DMS 273 (cell line): ENCODE data around the gene DCAF8L2.
"Not testable (repeated sequence)": the region's sequence is repeated elsewhere in the genome, so short reads cannot be mapped to it uniquely, and the experiment has no call there.

Source experiments
- DNase-seq: peaks from one replicate; lab custom pipeline; 2025; ENCODE audit not compliant: unreplicated experiment; lab: John Stamatoyannopoulos, UW

DCAF8L2 gene

DNA sequence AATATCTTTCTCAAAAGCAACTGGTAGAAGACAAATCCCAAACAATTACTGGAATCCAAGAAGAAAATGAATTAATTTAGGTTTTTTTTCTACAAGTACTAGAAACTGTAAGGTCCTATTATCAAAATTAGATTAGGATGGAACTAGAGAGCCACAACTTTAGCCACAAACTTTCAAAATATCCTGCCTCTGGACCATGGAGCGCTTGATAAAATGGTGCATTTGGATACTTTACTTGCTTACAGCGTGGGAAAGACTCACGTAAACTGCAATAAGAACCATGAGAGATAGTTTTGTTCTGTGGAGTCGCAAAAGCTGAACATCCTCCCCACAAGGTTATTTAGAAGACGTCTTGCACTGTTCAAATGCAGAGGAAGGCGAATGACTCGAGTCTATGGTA, at the start of gene DCAF8L2:
DCAF8L2 (plus strand) TSS at position 301 of the 400 bp plus-strand sequence. CDS start 156,552 bp downstream, outside the sequence.
- DNase-seq = no peak

DNA sequence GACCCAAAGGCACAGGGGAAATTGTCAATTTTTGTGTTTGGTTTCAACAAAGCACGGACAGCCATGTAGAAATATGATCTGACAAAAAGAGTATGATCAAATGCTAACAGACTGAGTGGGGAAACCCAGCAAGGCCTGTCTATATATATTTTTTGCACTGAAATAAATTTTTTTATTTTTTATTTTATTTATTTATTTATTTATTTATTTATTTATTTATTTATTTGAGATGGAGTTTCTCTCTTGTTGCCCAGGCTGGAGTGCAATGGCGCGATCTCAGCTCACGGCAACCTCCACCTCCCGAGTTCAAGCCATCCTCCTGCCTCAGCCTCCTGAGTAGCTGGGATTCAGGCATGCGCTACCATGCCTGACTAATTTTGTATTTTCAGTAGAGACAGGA, 49.0 kb upstream of the DCAF8L2 start:
- not testable (repeated sequence) for DNase-seq

DNA sequence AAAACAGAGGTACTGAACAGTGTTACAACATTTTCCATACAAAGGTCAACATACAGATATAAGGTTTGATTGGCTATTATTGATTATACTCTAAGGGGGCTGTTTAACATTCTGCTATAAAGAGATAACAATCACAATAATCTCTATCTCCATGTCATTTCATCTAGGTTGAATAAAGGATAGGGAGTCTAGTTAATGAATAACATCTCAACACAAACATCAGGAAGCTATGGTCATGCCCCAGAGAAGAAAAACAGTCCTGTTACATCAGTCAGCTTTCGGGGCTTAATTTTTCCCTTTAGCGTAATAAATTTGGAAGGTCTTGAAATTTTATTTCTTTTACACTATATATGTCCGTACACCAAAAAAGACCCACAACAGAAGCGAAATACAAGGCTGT, 41.5 kb upstream of the DCAF8L2 start:
- no peak for DNase-seq

DNA sequence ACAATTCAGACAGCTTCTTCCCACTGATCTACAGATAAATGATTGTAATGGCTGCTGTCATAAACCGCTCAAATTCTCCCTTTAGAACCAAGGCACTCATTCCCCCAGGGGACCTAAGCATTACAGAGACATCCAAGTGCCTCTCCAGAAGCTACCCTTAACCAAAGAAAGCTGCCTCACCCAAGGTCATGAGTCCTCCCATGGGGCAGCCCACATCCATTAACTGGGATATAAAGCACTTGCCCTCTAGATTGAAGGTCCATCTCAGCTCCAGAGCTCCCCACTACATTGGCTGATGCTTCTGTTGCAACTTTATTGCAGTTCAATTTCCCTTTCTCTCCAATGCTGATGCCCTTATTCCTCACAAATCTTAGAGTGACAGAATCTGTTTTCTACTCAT, 40.5 kb upstream of the DCAF8L2 start:
- DNase-seq = no peak

DNA sequence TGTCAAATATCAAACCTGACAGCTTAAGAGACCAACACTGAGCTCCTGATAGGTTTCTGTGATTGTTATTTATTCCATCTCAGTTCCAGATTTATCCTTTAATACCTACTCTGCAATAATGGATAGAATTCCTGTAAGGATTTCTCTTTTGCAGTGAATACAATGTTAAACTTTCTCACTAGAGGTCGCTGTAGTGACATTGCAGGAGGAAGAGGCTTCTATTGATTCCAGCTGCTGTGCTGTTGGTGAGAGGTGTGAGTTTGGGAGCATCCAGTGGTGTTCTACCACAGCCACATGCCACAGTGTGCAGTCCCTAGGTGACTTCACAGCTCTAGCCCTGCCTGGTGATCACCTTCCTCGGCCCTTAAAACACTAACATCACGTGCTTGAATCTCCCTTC, 34.6 kb upstream of the DCAF8L2 start:
- DNase-seq = peak; percentile 56

DNA sequence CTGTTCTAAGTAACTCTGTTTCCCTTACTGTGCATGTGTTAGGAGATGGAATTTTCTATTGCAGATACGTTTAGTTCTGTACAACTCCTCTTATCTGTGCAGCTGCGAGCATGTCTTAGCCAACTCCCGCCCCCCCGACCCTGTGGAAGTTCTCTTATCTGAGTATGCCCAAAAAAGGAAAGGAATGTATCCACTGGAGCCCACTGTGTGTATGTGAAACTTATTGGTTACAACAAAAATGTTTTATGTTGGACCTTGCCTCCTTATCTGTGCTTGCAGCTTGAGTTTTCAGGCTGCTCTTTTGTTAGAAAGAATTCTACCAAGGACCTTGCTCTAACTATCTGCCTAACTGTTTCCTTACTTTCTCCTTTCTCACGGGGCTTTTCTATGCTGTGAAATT, 24.2 kb upstream of the DCAF8L2 start:
- DNase-seq = no peak

DNA sequence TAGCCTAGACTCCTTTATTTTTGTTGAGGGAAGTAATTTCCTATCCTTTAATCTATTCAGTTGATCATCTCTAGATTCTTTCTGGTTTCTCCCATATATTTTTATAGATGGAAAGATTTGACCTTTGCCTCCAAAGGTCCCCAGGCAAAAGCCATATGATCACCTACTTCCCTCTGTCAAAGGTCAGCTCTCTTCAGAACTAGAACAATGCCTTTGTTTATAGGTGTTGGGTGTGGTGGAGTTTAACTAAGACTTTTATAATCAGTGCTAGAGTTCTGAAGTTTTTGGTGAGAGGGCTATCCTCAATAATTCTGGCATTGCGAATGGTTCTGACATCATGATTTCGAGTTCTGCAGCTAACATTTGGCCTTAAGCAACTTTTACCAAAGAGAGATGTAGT, 19.0 kb upstream of the DCAF8L2 start:
- DNase-seq = no peak

DNA sequence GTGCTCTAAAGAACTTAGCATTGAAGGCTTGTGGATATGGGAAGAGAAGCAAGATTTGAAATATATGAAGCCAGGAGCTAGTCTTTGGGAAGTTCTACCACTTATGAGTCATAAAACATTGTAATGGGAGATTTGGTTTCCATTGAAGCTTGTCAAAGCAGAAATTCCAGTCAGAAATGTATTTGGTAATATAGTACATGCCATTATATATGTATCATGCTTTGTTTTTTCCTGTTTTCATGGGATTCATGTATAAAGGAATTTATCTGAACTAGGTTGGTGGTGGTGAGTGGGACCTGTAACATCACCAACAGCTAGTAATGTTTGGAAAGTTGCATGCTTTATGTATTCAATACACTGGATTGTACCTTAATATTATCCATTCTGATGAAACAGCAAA, 14.6 kb upstream of the DCAF8L2 start:
- DNase-seq = no peak

DNA sequence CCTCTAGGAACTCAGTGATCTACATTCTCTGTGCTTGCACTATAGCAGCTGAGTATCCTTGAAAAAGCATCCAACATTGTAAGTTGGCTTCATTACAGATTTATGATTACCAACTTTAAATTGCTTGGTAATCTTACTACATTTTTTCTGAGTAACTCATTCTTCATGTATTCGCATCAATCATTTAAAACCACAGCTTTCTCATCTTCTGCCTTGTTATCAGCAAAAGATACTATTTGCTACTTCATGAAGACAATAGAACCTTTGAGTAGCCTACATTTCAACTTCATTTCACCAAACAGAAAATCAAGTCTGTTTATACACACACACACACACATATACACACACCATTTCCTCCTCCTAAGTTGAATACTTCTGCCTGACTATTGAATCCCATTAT, 6.2 kb upstream of the DCAF8L2 start:
- no peak for DNase-seq

DNA sequence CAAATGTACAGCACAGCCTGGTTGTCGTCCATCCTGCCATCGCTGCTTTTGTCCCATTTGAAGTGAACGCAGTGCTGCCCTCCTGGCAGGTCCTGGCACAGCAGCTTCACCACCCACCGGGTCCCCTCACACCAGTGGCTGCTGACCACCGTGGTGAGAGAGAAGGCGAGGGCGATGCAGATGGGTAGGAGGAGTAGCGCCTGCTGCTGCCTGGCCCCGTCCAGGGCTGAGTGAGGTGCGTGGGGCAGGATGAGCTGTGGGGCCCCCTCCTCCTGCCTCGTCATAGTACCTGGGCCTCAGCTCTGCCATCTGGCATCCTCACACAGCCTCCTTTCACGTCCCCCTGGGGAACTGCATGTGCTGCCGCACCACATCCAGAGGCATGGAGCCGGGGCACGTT, 1.8 kb downstream of the DCAF8L2 start:
- DNase-seq = peak; percentile 0

DNA sequence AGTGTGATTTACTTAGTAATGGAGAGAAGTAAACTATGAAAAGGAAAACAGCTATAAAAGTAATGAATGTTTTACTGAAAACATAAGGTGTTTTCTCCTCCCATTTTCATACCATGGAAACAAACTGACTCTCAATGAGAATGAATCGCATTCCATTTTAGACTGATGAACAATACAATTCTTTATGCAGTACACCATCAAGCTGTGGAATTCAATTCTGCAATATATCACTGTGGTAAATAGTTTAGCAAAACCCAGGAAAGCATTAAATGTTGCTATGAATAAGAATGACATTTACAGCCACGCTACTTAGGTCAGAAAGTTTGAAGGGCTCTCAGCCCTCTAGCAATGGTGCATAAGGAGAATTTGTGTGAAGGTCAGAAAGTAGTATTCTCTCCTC, 7.4 kb downstream of the DCAF8L2 start:
- DNase-seq = no peak

DNA sequence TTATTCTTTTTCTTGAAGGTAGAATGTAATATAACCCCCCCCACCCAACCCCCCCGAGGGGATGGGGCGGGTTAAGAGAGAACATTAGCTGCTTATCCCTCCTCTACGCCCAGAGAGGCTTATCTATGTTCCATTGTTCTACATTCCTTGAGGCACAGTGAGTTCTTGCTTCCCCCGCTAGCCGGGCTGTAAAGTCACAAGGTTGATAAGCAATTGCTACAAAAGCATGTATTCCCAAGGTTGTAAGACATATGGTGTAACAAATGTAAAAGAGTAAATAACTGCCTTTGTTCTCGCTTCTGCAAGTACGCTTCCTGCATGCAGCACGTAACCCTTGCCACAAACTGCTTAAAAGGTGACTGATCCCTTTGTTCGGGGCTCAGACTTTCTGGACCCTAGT, 8.2 kb downstream of the DCAF8L2 start:
- DNase-seq = no peak

DNA sequence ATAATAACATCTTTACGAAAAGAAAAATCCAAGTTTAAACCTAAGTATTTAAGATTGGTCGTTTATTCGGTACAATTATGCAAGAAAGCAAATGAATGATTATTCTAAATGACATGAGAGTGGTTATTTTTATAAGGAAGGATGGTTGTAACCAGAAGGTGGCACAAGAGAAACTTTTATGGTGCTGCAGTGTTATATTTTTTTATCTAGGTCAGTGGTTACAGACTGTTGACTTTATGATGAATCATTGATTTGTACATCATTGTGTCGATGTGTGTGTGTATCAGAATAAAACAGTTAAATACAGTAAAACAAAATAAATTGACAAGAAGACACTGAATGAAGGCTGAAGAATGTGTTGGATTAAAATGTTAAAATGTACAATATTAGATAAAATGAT, 9.8 kb downstream of the DCAF8L2 start:
- DNase-seq = no peak

DNA sequence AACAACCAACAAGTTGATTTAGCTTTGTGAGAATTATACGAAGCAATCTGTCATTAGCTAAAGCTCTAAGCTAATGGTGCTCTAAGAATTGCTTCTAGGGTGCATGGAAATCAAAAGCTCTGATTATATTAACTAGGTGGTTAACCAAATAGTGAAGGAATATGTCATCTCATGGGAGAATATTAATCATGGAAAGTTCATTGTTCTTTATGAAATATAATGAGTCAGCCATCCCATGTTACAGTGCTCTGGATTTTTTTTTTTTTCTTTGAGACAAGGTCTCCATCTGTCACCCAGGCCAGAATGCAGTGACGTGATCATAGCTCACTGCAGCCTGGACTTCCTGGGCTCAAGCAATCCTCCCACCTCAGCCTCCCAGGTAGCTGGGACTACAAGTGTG, 10.5 kb downstream of the DCAF8L2 start:
- peak; percentile 0 for DNase-seq

DNA sequence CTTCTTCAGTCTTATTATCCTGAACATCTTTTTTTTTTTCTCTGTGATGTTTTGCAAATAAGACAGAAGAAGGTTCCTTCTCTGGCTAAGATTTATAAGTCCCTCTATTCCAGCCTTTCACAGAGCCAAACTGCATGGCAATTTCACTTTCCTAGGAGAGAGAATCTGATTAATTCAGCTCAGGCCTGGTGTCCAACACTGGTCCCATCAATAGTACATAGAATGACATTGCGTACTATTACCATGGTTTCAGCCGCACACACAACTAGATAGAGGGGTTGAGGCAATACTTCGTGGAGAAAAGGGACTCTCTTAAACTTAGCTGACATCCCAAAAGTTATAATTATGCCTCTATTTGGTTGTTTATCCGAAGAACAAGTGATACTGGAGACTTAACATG, 18.5 kb downstream of the DCAF8L2 start:
- DNase-seq = no peak

DNA sequence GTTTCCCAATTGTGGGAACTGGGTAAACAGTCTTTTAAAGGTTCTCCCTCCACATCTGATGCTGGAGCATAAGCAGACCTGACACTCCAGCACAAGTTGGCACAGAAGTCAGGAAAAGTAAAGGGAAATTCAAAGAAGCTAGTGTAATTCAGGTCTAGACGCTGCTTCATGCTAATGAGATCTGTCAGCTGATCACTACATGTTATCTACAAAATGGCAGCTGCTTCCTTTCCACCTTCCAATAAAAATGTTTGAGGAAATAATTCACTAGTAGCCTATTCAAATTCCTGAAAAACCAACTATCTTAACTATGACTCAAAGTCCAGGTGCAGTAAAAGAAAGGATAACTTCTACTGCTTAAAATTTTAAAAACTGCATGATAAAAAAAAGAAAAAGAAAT, 29.3 kb downstream of the DCAF8L2 start:
- no peak for DNase-seq

DNA sequence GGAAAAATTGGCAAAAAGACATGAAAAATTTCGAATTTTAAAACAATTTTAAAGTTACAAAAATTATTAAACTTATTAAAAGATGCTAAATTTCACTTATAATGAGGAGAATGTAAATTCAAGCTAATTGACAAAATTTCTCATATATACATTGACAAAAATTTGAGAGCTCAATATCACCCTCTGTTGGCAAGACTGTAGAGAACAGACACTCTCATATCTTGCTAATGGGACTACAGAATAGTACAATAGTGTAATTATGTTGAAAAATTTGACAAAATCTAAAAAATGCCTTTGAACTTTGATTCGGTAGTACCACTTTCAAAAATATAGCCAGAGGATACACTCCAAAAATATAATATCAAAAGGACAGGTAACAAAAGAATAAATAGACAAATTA, 29.8 kb downstream of the DCAF8L2 start:
- peak; percentile 39 for DNase-seq

DNA sequence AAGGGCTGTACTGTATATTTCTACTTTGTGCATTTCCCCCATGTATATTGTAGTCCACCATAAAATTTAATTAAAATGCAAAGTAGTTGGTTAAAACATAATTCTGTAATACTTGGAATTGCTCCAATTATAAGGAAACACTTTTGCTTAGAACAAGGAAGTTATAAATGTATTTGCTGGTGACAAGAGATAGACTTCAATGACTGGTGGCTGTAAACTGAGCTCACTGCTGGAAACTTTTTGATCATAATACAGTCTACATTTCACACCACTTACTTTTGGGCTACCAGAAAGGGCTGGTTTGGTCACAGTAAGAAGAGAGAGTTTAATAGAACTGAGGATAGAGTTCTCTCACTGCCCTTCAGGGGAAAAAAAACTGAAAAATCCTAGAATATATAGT, 32.7 kb downstream of the DCAF8L2 start:
- no peak for DNase-seq

DNA sequence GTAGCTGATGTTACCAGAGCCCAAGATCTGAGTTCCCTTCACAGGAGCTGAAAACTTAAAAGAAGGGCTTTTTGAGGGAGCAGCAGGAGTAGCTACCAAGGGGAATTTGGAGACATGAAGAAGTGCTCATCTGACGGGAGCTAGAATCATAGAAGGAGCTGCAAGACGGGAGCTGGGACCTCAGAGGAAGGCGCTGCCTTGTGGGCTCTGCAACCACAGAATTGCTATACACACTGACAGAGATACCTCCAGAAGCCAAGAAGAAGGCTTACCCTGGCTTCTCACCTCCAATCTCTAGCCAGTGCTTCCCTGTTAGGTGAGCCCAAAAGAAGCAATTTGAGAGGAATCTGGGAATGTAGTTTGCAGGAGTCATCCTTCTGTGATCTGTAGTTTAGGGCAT, 35.9 kb downstream of the DCAF8L2 start:
- DNase-seq = no peak

DNA sequence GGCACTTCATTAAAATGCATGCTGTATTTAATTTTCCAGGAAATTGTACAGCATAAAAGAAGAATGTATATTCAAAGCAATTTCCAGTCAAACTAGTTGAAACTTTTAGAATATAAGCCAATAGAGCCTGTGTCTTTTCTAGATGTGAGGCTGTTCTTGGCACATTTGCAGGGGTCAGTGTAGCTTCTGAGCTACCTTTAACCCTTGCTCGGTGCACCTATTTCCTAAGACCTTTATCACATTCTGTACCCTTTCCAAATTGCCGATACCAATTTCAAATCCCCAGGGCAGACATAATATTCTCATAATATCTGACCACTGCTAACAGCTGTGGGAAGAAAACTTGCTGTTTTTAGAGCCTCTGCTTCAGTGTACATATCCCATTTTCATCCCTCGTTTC, 43.2 kb downstream of the DCAF8L2 start:
- DNase-seq = no peak

DNA sequence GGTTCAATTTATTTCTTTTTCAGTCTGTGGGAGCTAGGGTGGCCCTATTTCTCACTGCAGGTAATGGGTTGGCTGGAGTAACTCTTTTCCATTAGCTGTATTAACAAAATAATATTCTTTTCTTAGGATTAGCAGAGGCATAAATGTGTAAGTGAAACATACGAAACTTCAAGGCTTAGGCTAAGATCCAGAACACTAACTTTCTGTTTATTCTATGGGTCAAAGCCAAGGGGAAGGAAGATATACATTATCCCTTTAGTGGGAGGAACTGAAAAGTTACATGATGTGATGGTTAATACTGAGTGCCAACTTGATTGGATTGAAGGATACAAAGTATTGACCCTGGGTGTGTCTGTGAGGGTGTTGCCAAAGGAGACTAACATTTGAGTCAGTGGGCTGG, 66.4 kb downstream of the DCAF8L2 start:
- no peak for DNase-seq

DNA sequence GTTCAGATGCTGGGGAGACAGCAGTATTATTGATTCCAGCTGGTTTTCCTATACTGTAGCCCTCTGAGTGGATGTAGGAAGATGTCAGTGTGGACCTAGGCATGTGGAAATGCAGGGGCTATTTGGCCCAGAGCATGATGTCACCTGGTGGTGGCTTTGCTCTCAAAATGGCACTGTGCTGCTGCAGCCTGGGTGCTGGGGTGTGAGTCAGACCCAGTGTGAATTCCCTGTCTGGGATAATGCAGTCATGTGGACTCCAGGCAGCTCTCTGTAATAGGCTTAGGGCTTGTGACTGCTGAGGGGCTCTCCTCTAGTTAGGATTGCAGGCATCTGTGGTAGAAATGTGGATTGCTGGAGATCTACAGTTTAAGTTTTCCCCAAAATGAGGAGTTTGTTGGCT, 70.7 kb downstream of the DCAF8L2 start:
- no peak for DNase-seq

DNA sequence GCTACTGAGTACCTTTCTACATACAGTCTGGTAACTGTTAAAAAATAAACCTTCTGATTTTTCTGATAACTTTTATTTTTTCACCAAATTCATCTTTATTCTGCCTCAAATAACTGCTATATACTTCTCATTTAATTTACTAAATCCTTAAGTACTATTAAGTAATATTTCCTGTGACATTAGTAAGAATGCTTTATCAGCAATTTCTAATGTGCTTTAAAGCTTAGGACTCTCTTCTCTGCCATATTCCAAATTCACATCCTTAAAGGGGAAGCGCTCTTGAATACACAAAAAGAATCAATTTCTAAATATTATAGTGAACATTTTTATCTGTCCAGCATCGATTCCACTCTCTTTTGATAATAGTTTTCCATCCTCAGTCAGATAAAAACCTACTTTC, 81.1 kb downstream of the DCAF8L2 start:
- DNase-seq = no peak

DNA sequence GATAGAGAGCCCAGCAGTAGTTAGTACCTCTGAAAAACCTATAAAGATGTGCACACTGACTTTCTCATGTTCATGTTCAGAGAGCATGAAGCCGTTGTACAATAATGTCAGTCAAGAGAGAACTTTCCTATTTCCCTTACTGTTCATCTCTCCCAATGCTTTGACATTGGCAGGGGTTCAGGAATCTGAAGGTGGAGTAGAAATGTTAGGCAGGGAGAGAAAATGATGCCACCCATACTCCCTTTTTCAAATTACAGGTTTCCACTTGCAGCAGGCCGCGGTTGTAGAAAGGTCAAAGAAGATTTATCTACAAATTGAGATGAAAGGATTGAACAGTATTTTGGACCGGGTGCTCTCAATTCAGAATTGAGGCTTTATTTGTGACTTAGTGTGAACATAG, 84.3 kb downstream of the DCAF8L2 start:
- DNase-seq = no peak
